BLaER1 treated with 17β-estradiol and CSF1 and Interleukin-3, amounts not matched to agents 10 nM and 100 nM (cell line): Measurements from ENCODE around the gene CMKLR1.

Source experiments
- H3K27ac ChIP-seq, 11 experiments: shearing (Covaris generic); formaldehyde crosslinking; 2 replicates each; pipeline ENCODE4 v1.8.1; 2022
- H3K27me3 ChIP-seq, 11 experiments: shearing (Covaris generic); formaldehyde crosslinking; 2 replicates each; pipeline ENCODE4 v1.8.1; 2022
- H3K36me3 ChIP-seq, 11 experiments: shearing (Covaris generic); formaldehyde crosslinking; 2 replicates each; pipeline ENCODE4 v1.8.1; 2022
- H3K4me1 ChIP-seq, 10 experiments: shearing (Covaris generic); formaldehyde crosslinking; 2 replicates each; pipeline ENCODE4 v1.8.1; 2022
- H3K4me2 ChIP-seq, 11 experiments: shearing (Covaris generic); formaldehyde crosslinking; 2 replicates each; pipeline ENCODE4 v1.8.1; 2022
- H3K4me3 ChIP-seq, 10 experiments: shearing (Covaris generic); formaldehyde crosslinking; 2 replicates each; pipeline ENCODE4 v1.8.1; 2022
- H3K9ac ChIP-seq, 11 experiments: shearing (Covaris generic); formaldehyde crosslinking; 2 replicates each; pipeline ENCODE4 v1.8.1; 2022
- H3K9me3 ChIP-seq, 11 experiments: shearing (Covaris generic); formaldehyde crosslinking; replicated peaks in 1 of 11; 2 replicates each; pipeline ENCODE4 v1.8.1; 2022
- H4K20me1 ChIP-seq, 11 experiments: shearing (Covaris generic); formaldehyde crosslinking; 2 replicates each; pipeline ENCODE4 v1.8.1; 2022
- Cebpa-rat ChIP-seq, 11 experiments: shearing (Covaris generic); IDR thresholded peaks; 2 replicates each; pipeline ENCODE4 v1.8.1; 2022

Gene CMKLR1

DNA sequence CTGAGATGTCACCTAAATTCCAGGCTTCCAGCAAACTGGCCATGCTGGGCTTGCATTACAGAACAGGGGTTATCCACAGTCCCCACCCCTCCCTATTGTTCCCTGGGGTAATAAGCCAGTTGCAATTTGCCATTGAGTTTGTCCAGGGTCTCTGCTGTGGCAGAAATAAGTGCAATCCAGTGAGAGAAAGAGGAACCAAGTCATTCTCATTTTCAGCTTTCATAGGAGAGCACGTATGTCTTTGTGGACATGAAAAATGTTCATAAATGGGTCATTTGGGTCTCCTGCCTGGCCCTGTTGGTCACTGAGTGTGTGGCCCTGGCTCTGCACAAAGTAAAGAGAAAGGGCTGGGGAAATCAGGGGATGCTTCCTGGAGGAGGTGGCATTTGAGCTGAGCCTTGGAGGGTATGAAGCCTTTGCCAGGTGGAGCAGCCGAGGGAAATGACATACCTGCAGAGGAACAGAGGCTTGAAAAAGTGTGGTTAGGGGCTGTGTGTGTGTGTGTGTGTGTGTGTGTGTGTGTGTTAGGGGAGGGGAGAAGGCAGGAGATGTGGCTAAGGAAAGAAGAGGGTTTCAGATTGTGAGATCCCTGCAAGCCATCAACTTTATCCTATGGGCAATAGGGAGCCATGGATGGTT lies 29.3 kb downstream of the CMKLR1 start:
- Histone ChIP-seq H3K36me3 (peaks cover 0 to 60% (median 0%) of the 10 kb centered on the region in 11 experiments; a peak in 6 of 22 replicates), H3K27ac (no peak overlapping the region), H3K4me3 (no peak overlapping the region), H3K27me3 (peaks cover 0 to 43% (median 28%) of the 10 kb centered on the region in 11 experiments; a peak in 19 of 22 replicates), H3K9me3 (no peaks in the 10 kb centered on the region), H4K20me1 (peaks cover 0 to 74% (median 4%) of the 10 kb centered on the region in 11 experiments; a peak in 11 of 22 replicates), H3K4me1 (peaks cover 22 to 98% (median 56%) of the 10 kb centered on the region in 10 experiments), H3K9ac (no peak overlapping the region), H3K4me2 (peak overlapping the region in 5 of 11 experiments; percentile 7 to 91 (median 89); a peak in 9 of 22 replicates)
- no peak for TF ChIP-seq Cebpa-rat (IDR thresholded peaks at IDR 0.05)

DNA sequence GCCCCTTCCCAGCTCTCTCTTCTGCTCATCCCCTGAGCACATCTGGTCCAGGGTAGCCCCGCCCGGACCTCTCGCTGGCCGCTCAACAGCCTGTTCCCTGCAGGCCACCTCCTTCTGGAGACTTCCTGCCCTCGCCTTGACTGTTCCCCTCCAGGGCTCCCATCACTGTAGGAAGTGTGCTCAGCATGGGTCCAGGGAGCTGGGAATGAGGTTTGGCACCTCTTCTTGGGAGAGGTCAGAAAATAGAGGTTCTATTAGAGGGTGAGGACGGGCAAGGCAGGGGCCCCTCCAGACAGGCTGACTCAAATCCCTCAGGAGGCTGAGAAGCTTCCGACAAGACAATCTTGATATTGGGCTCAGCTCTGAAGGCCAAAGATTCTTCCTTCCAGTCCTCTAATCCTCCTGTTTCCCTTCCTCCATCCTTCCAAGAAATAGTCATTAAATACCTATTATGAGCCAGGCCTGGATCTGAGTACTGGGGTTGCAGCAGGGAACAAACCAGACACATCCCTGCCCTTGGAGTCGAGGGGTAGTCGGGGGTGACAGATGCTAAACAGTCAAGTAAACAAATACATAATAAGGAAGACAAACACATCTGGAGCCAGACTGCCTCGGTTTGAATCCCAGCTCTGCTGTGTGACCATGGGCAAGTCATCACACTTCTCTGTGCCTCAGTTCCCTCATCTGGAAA lies 30.6 kb downstream of the CMKLR1 start:
- no peak for TF ChIP-seq Cebpa-rat (IDR thresholded peaks at IDR 0.05)
- H3K27ac ChIP-seq = peak overlapping the region in 1 of 11 experiments; percentile 10; a peak in 1 of 22 replicates
- peaks cover 10 to 100% (median 44%) of the 10 kb centered on the region in 10 experiments for H3K4me1 ChIP-seq
- peaks cover 3 to 55% (median 40%) of the 10 kb centered on the region in 11 experiments; a peak in 19 of 22 replicates for H3K27me3 ChIP-seq
- peaks cover 0 to 72% (median 0%) of the 10 kb centered on the region in 11 experiments; a peak in 6 of 22 replicates for H3K36me3 ChIP-seq
- H3K4me2 ChIP-seq = peak overlapping the region in 3 of 11 experiments; percentile 89 to 91 (median 90); a peak in 6 of 22 replicates
- H3K9me3 ChIP-seq = no peaks in the 10 kb centered on the region
- no peak overlapping the region for H3K4me3 ChIP-seq
- peaks cover 0 to 87% (median 10%) of the 10 kb centered on the region in 11 experiments; a peak in 11 of 22 replicates for H4K20me1 ChIP-seq
- H3K9ac ChIP-seq = peak overlapping the region in 1 of 11 experiments; percentile 66; a peak in 1 of 22 replicates

DNA sequence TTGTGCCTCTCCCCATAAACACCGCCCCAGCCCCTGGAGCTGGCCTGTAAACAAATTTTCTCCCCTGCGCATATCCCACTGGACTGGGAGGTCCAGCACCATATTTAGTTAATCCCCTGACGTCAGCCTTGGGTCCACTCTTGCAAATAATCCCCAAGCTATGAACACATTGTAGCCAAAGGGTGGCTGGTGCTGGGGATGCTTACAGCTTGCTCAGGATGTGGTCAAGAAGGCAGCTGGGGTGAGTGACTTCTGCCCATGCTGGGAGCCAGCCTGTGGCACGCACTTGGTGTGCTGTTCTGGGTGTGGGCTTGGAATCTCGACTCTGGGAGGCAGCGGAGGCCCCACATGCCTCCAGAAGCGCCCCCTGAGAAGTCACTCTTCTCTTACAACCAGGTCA lies 32.1 kb downstream of the CMKLR1 start:
- H3K4me3 ChIP-seq = no peak overlapping the region
- TF ChIP-seq Cebpa-rat (IDR thresholded peaks at IDR 0.05) = no peak
- peaks cover 0 to 100% (median 29%) of the 10 kb centered on the region in 10 experiments; a peak in 18 of 20 replicates for H3K4me1 ChIP-seq
- H4K20me1 ChIP-seq = peaks cover 0 to 100% (median 11%) of the 10 kb centered on the region in 11 experiments; a peak in 11 of 22 replicates
- H3K4me2 ChIP-seq = peak overlapping the region in 5 of 11 experiments; percentile 73 to 91 (median 89); a peak in 11 of 22 replicates
- H3K27ac ChIP-seq = peak overlapping the region in 3 of 11 experiments; percentile 10 to 69 (median 17); a peak in 4 of 22 replicates
- H3K27me3 ChIP-seq = peaks cover 3 to 55% (median 41%) of the 10 kb centered on the region in 11 experiments; a peak in 19 of 22 replicates
- peaks cover 0 to 86% (median 0%) of the 10 kb centered on the region in 11 experiments; a peak in 6 of 22 replicates for H3K36me3 ChIP-seq
- H3K9ac ChIP-seq = peak overlapping the region in 3 of 11 experiments; percentile 17 to 66 (median 33); a peak in 2 of 22 replicates
- no peaks in the 10 kb centered on the region for H3K9me3 ChIP-seq

DNA sequence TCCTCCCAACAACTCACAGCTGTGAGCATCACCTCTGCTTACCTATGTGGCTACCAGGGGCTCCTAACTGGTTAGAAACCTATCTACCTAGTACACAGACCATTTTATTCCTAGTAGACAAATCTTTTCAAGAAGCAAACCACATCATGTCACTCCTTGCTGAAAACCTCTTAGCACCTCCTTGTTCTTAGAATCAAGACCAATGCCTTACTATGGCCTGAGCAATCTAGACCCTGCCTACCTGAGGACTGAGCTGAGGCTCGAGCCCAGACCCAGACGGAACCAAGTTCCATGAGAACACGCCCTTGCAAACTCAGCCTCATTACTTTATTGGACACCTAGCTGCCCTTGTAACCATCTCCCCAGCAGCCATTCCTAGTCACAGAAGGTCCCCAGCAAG lies 32.6 kb downstream of the CMKLR1 start:
- Histone ChIP-seq H3K27me3 (peaks cover 3 to 51% (median 38%) of the 10 kb centered on the region in 11 experiments; a peak in 19 of 22 replicates), H3K4me3 (no peak overlapping the region), H4K20me1 (peaks cover 0 to 100% (median 8%) of the 10 kb centered on the region in 11 experiments; a peak in 11 of 22 replicates), H3K36me3 (peaks cover 0 to 89% (median 0%) of the 10 kb centered on the region in 11 experiments; a peak in 6 of 22 replicates), H3K9ac (peak overlapping the region in 2 of 11 experiments; percentile 13 to 66; a peak in 2 of 22 replicates), H3K27ac (peak overlapping the region in 3 of 11 experiments; percentile 10 to 69 (median 54); a peak in 4 of 22 replicates), H3K4me1 (peaks cover 0 to 100% (median 26%) of the 10 kb centered on the region in 10 experiments; a peak in 18 of 20 replicates), H3K9me3 (no peaks in the 10 kb centered on the region), H3K4me2 (peak overlapping the region in 5 of 11 experiments; percentile 73 to 91 (median 89); a peak in 10 of 22 replicates)
- TF ChIP-seq Cebpa-rat (IDR thresholded peaks at IDR 0.05) = no peak

DNA sequence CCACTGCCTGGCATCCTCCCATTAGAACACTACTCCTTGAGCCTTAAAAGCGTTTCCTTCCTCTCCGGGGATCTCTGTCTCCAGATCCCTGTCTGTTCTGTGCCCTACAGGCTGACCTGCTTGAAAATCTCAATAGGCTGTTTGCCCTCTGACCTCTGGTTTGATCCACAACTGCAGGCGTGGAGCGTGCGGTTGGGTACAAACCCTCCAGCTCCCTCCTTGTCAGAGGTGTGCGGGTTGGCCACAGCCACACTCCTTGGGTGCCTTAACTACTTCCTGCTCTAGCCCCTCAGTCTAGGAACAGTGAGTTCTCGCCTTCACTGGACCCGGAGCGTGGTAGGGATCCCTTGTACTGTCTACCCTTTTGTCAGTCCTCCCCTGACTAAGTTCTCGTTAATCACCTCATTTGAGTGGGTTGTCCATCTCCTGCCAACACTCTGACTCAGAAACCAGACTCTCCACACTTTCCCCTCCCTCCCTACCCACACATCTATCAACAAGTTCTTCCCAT lies 33.1 kb downstream of the CMKLR1 start:
- Histone ChIP-seq H3K9me3 (no peaks in the 10 kb centered on the region), H3K9ac (peak overlapping the region in 4 of 11 experiments; percentile 50 to 69 (median 64); a peak in 7 of 22 replicates), H3K4me2 (peak overlapping the region; percentile 16 to 91 (median 51); a peak in 17 of 22 replicates), H3K4me1 (peaks cover 0 to 100% (median 26%) of the 10 kb centered on the region in 10 experiments; a peak in 18 of 20 replicates), H4K20me1 (peaks cover 0 to 100% (median 8%) of the 10 kb centered on the region in 11 experiments; a peak in 11 of 22 replicates), H3K36me3 (peaks cover 0 to 89% (median 0%) of the 10 kb centered on the region in 11 experiments; a peak in 6 of 22 replicates), H3K27ac (peak overlapping the region in 3 of 11 experiments; percentile 54 to 69 (median 65); a peak in 7 of 22 replicates), H3K27me3 (peaks cover 3 to 51% (median 37%) of the 10 kb centered on the region in 11 experiments; a peak in 19 of 22 replicates), H3K4me3 (peak overlapping the region in 1 of 10 experiments; percentile 32; a peak in 1 of 20 replicates)
- TF ChIP-seq Cebpa-rat (IDR thresholded peaks at IDR 0.05) = no peak

DNA sequence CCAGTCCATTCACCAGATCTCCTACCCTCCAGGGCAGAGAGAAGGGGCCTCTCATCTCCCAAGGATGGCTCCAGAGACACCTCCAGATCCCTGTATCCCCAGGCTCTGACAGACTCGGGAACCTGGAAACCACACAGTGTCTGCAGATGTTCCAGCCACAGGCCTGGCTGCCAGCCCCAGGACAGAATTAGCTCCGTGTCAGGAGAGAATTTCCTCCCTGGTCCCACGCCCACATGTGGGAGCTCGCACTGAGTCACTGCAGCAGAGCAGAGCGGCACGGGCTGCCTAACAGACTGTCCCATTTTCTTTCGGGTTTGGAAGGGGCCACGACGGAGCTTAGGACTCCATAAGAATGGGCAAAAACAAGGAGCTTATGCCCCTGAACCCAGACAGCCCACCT lies 33.6 kb downstream of the CMKLR1 start:
- H4K20me1 ChIP-seq = peaks cover 0 to 100% (median 8%) of the 10 kb centered on the region in 11 experiments; a peak in 11 of 22 replicates
- H3K4me3 ChIP-seq = peak overlapping the region in 1 of 10 experiments; percentile 32; a peak in 1 of 20 replicates
- no peak for TF ChIP-seq Cebpa-rat (IDR thresholded peaks at IDR 0.05)
- H3K27me3 ChIP-seq = peaks cover 3 to 51% (median 36%) of the 10 kb centered on the region in 11 experiments; a peak in 19 of 22 replicates
- H3K36me3 ChIP-seq = peaks cover 0 to 89% (median 0%) of the 10 kb centered on the region in 11 experiments; a peak in 6 of 22 replicates
- peak overlapping the region; percentile 16 to 91 (median 51); a peak in 18 of 22 replicates for H3K4me2 ChIP-seq
- H3K9ac ChIP-seq = peak overlapping the region in 4 of 11 experiments; percentile 50 to 69 (median 64); a peak in 7 of 22 replicates
- H3K4me1 ChIP-seq = peaks cover 0 to 100% (median 26%) of the 10 kb centered on the region in 10 experiments; a peak in 18 of 20 replicates
- no peaks in the 10 kb centered on the region for H3K9me3 ChIP-seq
- H3K27ac ChIP-seq = peak overlapping the region in 3 of 11 experiments; percentile 54 to 69 (median 65); a peak in 7 of 22 replicates

DNA sequence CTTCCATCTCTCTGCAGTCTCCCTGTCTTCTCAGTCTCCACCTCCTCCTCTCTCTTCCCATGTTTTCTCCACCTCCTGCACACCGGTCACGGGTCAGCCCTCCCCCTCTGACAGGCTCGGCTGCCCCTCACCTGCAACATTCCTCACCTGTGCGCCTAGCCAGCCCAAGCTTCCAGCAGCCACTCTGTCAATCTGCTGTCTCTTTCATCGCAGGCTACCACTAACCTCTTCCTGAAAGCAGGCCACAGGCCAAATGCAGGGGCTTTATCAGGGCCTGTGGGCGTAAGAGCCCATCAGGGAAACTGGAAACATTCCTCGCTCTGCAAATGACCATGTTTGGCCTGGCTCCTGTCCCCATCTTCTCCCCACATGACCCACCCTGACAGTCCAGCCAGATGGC lies 34.5 kb downstream of the CMKLR1 start:
- Histone ChIP-seq H3K4me3 (no peak overlapping the region), H3K9me3 (no peaks in the 10 kb centered on the region), H3K4me2 (peak overlapping the region in 5 of 11 experiments; percentile 73 to 91 (median 89); a peak in 9 of 22 replicates), H3K4me1 (peaks cover 0 to 100% (median 23%) of the 10 kb centered on the region in 10 experiments; a peak in 18 of 20 replicates), H4K20me1 (peaks cover 0 to 100% (median 8%) of the 10 kb centered on the region in 11 experiments; a peak in 11 of 22 replicates), H3K27ac (no peak overlapping the region; a peak in 1 of 22 replicates), H3K27me3 (peaks cover 3 to 51% (median 36%) of the 10 kb centered on the region in 11 experiments; a peak in 19 of 22 replicates), H3K36me3 (peaks cover 0 to 91% (median 0%) of the 10 kb centered on the region in 11 experiments; a peak in 6 of 22 replicates), H3K9ac (peak overlapping the region in 2 of 11 experiments; percentile 66 to 69; a peak in 1 of 22 replicates)
- no peak for TF ChIP-seq Cebpa-rat (IDR thresholded peaks at IDR 0.05)
